ENCODE data around the gene TTLL11.
"Not testable (repeated sequence)": the region's sequence is repeated elsewhere in the genome, so short reads cannot be mapped to it uniquely, and the experiment has no call there.

The TTLL11 gene

GRCh38 chr9:121980665-121981064 is 112.4 kb downstream of the TTLL11 start:
- WGBS: 100% methylated on average over 1 of the region's 1 CpG
- not testable (repeated sequence) for H3K27me3 ChIP-seq (ENCODE audit: insufficient read depth, low read length); H3K27ac ChIP-seq (ENCODE audit: low read depth, low read length); H3K4me3 ChIP-seq (ENCODE audit: low read length); H3K9ac ChIP-seq (ENCODE audit: low read depth, low read length); H3K9me3 ChIP-seq (ENCODE audit: insufficient read depth, low read depth, low read length); H3K4me1 ChIP-seq (ENCODE audit: insufficient read depth, low read length); H3K36me3 ChIP-seq (ENCODE audit: insufficient read depth, low read length)

DNA sequence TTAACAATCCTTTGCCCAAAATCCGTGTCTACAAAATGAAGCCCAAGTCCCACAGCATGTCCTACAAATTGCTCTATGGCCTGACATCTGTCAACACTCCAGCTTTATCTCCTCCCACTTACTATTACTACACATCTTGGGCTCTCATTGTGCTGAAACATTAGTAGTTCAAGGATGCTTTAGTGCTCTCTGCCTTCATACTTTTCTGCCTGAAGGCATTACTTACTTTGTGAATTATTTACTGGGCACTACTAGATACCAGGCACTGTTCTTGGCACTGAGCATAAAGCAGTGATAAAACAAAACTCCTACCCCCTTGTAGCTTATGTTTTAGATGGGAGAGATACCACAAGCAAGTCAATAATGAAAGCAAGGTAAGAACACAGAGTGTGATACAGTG is 113.4 kb downstream of the TTLL11 start:
- WGBS: 91% methylated on average over 1 of the region's 1 CpG
- Histone ChIP-seq H3K4me3 (ENCODE audit: low read length) (no peak overlapping the region), H3K27ac (ENCODE audit: low read depth, low read length) (no peak overlapping the region), H3K4me1 (ENCODE audit: insufficient read depth, low read length) (no peaks in the 10 kb centered on the region), H3K27me3 (ENCODE audit: insufficient read depth, low read length) (no peaks in the 10 kb centered on the region), H3K9me3 (ENCODE audit: insufficient read depth, low read depth, low read length) (no peaks in the 10 kb centered on the region), H3K9ac (ENCODE audit: low read depth, low read length) (no peak overlapping the region), H3K36me3 (ENCODE audit: insufficient read depth, low read length) (no peaks in the 10 kb centered on the region)

GRCh38 chr9:121976751-121977150 is 116.4 kb downstream of the TTLL11 start:
- no peak overlapping the region for H3K27ac ChIP-seq (ENCODE audit: low read depth, low read length)
- no peaks in the 10 kb centered on the region for H3K9me3 ChIP-seq (ENCODE audit: insufficient read depth, low read depth, low read length)
- H3K4me3 ChIP-seq (ENCODE audit: low read length): no peak overlapping the region
- no peaks in the 10 kb centered on the region for H3K27me3 ChIP-seq (ENCODE audit: insufficient read depth, low read length)
- 86% methylated on average over 1 of the region's 1 CpG for WGBS
- no peaks in the 10 kb centered on the region for H3K4me1 ChIP-seq (ENCODE audit: insufficient read depth, low read length)
- no peaks in the 10 kb centered on the region for H3K36me3 ChIP-seq (ENCODE audit: insufficient read depth, low read length)
- no peak overlapping the region for H3K9ac ChIP-seq (ENCODE audit: low read depth, low read length)

GRCh38 chr9:121975801-121976277 is 117.3 kb downstream of the TTLL11 start:
- Histone ChIP-seq H3K4me3 (ENCODE audit: low read length) (no peak overlapping the region), H3K4me1 (ENCODE audit: insufficient read depth, low read length) (no peaks in the 10 kb centered on the region), H3K27me3 (ENCODE audit: insufficient read depth, low read length) (no peaks in the 10 kb centered on the region), H3K9ac (ENCODE audit: low read depth, low read length) (no peak overlapping the region), H3K9me3 (ENCODE audit: insufficient read depth, low read depth, low read length) (no peaks in the 10 kb centered on the region), H3K36me3 (ENCODE audit: insufficient read depth, low read length) (no peaks in the 10 kb centered on the region), H3K27ac (ENCODE audit: low read depth, low read length) (no peak overlapping the region)
- 87% methylated on average over 6 of the region's 6 CpGs for WGBS

DNA sequence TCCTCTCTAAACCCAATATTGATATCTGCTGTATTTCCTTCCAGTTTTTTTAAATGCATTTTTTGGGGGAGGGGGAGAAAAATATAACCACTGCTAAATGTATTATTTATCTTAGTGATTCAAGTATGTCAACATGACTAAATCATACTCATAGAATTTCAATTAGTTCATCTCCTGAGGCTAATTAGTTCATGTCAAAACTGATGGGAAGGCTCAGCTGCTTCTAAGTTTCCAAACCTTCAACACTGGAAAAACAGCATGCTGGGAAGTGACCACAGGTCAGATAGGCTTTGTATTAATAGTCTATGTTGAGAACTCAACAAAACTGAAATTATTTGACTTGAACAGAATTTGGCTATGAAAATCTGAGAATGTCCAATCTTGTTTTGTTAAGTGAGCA is 118.7 kb downstream of the TTLL11 start:
- H3K4me1 ChIP-seq (ENCODE audit: insufficient read depth, low read length): no peaks in the 10 kb centered on the region
- no peak overlapping the region for H3K9ac ChIP-seq (ENCODE audit: low read depth, low read length)
- no peaks in the 10 kb centered on the region for H3K9me3 ChIP-seq (ENCODE audit: insufficient read depth, low read depth, low read length)
- no peaks in the 10 kb centered on the region for H3K36me3 ChIP-seq (ENCODE audit: insufficient read depth, low read length)
- H3K27me3 ChIP-seq (ENCODE audit: insufficient read depth, low read length): no peaks in the 10 kb centered on the region
- H3K27ac ChIP-seq (ENCODE audit: low read depth, low read length): no peak overlapping the region
- no peak overlapping the region for H3K4me3 ChIP-seq (ENCODE audit: low read length)

DNA sequence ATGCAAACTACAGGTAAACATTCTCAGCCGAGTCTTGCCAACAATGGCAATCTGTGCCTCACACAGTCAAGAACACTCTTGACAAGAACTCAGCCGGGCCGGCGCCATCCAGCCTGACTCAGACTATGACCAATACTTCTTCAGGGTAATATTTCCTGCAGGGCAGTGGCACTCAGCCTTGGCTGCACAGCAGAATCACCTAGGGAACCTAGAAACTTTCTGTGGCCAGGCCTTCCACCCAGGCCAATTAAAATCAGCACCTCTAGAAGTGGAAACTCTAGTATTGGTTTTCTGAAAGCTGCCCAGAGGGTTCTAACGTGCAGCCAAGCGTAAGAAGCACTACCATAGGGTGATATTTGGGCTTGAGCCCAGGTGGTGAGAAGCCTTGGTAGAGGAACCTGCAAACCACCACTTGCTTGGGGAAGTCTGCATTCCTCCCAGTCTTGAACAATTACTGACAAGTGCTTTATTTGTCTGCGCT is 120.6 kb downstream of the TTLL11 start:
- no peaks in the 10 kb centered on the region for H3K4me1 ChIP-seq (ENCODE audit: insufficient read depth, low read length)
- H3K9me3 ChIP-seq (ENCODE audit: insufficient read depth, low read depth, low read length): no peaks in the 10 kb centered on the region
- no peaks in the 10 kb centered on the region for H3K36me3 ChIP-seq (ENCODE audit: insufficient read depth, low read length)
- H3K4me3 ChIP-seq (ENCODE audit: low read length): no peak overlapping the region
- no peaks in the 10 kb centered on the region for H3K27me3 ChIP-seq (ENCODE audit: insufficient read depth, low read length)
- no peak overlapping the region for H3K9ac ChIP-seq (ENCODE audit: low read depth, low read length)
- 90% methylated on average over 7 of the region's 7 CpGs for WGBS
- H3K27ac ChIP-seq (ENCODE audit: low read depth, low read length): no peak overlapping the region

DNA sequence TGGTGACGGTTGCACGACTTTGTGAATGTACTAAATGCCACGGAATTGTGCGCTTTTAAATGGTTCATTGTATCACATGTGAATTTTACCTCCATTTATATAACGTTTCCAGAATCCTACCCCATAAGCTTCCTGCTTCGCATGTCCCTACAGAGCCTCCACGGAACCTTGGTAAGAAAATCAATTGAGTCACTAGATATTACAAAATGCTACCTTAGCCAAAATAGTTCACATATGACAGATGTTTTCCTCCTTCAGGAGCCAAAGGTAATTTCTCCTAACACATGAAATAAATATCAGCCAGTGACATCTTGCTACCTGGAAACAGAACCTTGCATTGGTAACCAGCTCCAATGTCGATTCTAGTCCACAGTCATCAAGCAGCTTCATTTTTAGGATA is 125.1 kb downstream of the TTLL11 start:
- H3K4me1 ChIP-seq (ENCODE audit: insufficient read depth, low read length): no peaks in the 10 kb centered on the region
- H3K36me3 ChIP-seq (ENCODE audit: insufficient read depth, low read length): no peaks in the 10 kb centered on the region
- no peaks in the 10 kb centered on the region for H3K9me3 ChIP-seq (ENCODE audit: insufficient read depth, low read depth, low read length)
- H3K27me3 ChIP-seq (ENCODE audit: insufficient read depth, low read length): no peaks in the 10 kb centered on the region
- WGBS: 97% methylated on average over 8 of the region's 8 CpGs
- H3K9ac ChIP-seq (ENCODE audit: low read depth, low read length): no peak overlapping the region
- no peak overlapping the region for H3K4me3 ChIP-seq (ENCODE audit: low read length)
- no peak overlapping the region for H3K27ac ChIP-seq (ENCODE audit: low read depth, low read length)

DNA sequence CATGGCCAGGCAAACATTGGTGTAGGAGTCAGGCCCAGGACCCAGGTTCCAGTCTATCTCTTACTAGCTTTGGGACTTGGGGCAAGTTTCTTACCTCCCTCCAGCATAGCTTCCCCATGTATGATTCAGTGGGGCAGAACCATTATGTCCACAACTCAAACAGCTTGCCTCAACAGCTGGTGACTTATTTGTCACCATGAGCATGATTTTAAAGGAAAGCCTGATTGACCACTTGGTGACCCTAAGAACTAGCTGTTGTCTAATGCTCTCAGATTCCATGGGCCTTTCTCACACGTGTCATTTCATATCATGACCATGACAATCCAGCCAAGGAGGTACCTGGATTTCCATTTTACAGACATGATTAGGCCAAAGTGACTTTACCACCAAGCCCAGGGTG is 126.4 kb downstream of the TTLL11 start:
- WGBS: 95% methylated on average over 1 of the region's 1 CpG
- Histone ChIP-seq H3K4me1 (ENCODE audit: insufficient read depth, low read length) (no peaks in the 10 kb centered on the region), H3K27ac (ENCODE audit: low read depth, low read length) (no peak overlapping the region), H3K4me3 (ENCODE audit: low read length) (no peak overlapping the region), H3K27me3 (ENCODE audit: insufficient read depth, low read length) (no peaks in the 10 kb centered on the region), H3K9me3 (ENCODE audit: insufficient read depth, low read depth, low read length) (no peaks in the 10 kb centered on the region), H3K9ac (ENCODE audit: low read depth, low read length) (no peak overlapping the region), H3K36me3 (ENCODE audit: insufficient read depth, low read length) (no peaks in the 10 kb centered on the region)

DNA sequence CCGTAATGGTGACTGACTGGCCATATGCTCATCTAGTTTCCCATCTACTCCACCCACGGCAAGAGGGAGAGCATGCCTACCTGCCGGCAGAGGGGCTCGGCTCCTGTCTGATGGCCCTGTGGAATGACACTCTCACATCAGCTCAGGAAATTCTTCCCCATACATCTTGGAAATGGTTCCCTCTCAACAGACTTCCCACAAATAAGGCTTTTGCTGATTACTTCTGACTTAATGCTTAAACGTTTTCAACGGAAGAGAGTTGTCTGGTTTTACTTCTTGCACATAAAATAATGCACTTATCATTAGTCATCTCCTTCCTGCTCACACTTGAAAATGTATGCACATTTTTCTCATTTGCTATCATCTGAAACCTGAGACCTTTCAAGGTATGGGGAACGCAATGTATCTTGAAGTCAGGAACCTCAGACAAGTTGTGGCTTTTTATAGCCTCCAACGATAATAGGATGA is 129.5 kb downstream of the TTLL11 start:
- no peaks in the 10 kb centered on the region for H3K4me1 ChIP-seq (ENCODE audit: insufficient read depth, low read length)
- H3K9ac ChIP-seq (ENCODE audit: low read depth, low read length): no peak overlapping the region
- no peaks in the 10 kb centered on the region for H3K36me3 ChIP-seq (ENCODE audit: insufficient read depth, low read length)
- H3K4me3 ChIP-seq (ENCODE audit: low read length): no peak overlapping the region
- H3K9me3 ChIP-seq (ENCODE audit: insufficient read depth, low read depth, low read length): no peaks in the 10 kb centered on the region
- no peak overlapping the region for H3K27ac ChIP-seq (ENCODE audit: low read depth, low read length)
- 86% methylated on average over 8 of the region's 8 CpGs for WGBS
- no peaks in the 10 kb centered on the region for H3K27me3 ChIP-seq (ENCODE audit: insufficient read depth, low read length)

GRCh38 chr9:121962421-121962820 is 130.7 kb downstream of the TTLL11 start:
- Histone ChIP-seq H3K36me3 (ENCODE audit: insufficient read depth, low read length) (no peaks in the 10 kb centered on the region), H3K4me3 (ENCODE audit: low read length) (no peak overlapping the region), H3K9me3 (ENCODE audit: insufficient read depth, low read depth, low read length) (no peaks in the 10 kb centered on the region), H3K4me1 (ENCODE audit: insufficient read depth, low read length) (no peaks in the 10 kb centered on the region), H3K9ac (ENCODE audit: low read depth, low read length) (no peak overlapping the region), H3K27me3 (ENCODE audit: insufficient read depth, low read length) (no peaks in the 10 kb centered on the region), H3K27ac (ENCODE audit: low read depth, low read length) (no peak overlapping the region)
- WGBS: 85% methylated on average over 1 of the region's 1 CpG

DNA sequence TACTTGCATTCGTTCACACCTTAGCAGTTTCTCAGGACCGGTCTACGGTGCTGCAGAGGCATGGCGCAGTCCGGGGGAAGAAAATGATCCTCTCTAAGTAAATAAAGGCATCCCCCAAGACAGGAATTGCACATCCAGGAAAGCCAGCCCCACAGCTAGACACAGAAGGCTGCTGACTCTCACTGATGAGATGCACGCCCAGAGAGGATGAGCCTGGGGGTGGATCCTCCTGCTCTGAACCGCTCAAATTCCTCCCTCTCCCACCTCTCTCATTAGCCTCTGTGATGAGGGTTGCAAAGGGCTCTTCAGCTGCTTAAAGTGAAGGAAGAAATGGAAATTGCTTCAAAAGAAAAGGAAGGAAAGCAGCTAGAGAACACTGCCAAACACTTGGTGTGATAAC is 132.4 kb downstream of the TTLL11 start:
- Histone ChIP-seq H3K9me3 (ENCODE audit: insufficient read depth, low read depth, low read length) (no peaks in the 10 kb centered on the region), H3K4me3 (ENCODE audit: low read length) (no peak overlapping the region), H3K4me1 (ENCODE audit: insufficient read depth, low read length) (no peaks in the 10 kb centered on the region), H3K27me3 (ENCODE audit: insufficient read depth, low read length) (no peaks in the 10 kb centered on the region), H3K36me3 (ENCODE audit: insufficient read depth, low read length) (no peaks in the 10 kb centered on the region), H3K9ac (ENCODE audit: low read depth, low read length) (no peak overlapping the region), H3K27ac (ENCODE audit: low read depth, low read length) (no peak overlapping the region)
- 82% methylated on average over 6 of the region's 7 CpGs for WGBS

- H3K4me3 ChIP-seq (ENCODE audit: low read length): no peak overlapping the region
- H3K27ac ChIP-seq (ENCODE audit: low read depth, low read length): no peak overlapping the region
- H3K9ac ChIP-seq (ENCODE audit: low read depth, low read length): no peak overlapping the region
- H3K4me1 ChIP-seq (ENCODE audit: insufficient read depth, low read length): no peaks in the 10 kb centered on the region
- 96% methylated on average over 4 of the region's 4 CpGs for WGBS
- no peaks in the 10 kb centered on the region for H3K9me3 ChIP-seq (ENCODE audit: insufficient read depth, low read depth, low read length)
- no peaks in the 10 kb centered on the region for H3K27me3 ChIP-seq (ENCODE audit: insufficient read depth, low read length)
- no peaks in the 10 kb centered on the region for H3K36me3 ChIP-seq (ENCODE audit: insufficient read depth, low read length)
These were observed 134.6 kb downstream of the TTLL11 start for GRCh38 chr9:121958530-121958929.
